ENCODE measurements around the gene RERE. TPM values are rescaled to one million over a fixed set of nuclear protein-coding genes. Genes with fewer than 3 reads are reported as not detected.

Gene RERE
- total RNA-seq, 2 donors from 2014 or later, result 48.0 to 50.5 TPM

DNA sequence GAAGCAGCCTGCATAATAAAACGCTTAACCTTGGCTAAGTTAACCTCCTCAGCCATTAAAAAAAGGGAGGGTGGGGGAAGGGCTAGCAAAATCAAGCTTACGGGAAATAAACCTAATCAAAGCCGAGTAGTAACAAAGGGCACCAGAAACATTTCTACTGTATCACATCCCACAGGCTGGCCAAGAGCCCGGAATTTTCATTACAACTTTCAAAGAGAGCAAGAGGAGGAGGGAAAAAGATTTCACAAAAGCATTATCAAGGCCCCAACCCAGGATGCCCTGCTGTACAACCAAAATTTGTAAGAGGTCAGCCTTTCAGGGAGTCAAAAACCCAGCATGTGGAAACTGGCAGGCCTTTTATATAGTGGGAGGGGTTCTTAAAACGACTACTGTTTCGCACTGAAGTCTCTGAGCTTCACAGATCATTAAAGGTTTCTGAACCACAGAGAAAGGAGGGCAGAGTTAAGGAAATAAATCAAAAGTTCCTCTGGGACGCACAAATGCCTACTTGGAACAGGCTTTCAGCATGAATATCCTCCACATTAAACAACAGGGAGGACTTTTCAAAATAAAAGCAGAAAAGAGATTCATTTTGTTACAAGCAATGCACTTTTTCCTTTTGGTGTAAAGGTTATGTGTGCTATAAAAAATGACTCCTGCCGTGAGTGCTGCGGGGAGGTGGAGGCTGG is 409.1 kb downstream of the RERE start:
- Mint-ChIP-seq H3K4me3 (peak overlapping the region; percentile 75), H3K4me1 (peaks cover 51% of the 10 kb centered on the region), H3K9me3 (no peaks in the 10 kb centered on the region), H3K27ac (peak overlapping the region; percentile 94), H3K27me3 (no peaks in the 10 kb centered on the region), H3K36me3 (ENCODE audit: low read depth) (peaks cover 83% of the 10 kb centered on the region)
- peak; percentile 33 for ATAC-seq (replicated peaks)

DNA sequence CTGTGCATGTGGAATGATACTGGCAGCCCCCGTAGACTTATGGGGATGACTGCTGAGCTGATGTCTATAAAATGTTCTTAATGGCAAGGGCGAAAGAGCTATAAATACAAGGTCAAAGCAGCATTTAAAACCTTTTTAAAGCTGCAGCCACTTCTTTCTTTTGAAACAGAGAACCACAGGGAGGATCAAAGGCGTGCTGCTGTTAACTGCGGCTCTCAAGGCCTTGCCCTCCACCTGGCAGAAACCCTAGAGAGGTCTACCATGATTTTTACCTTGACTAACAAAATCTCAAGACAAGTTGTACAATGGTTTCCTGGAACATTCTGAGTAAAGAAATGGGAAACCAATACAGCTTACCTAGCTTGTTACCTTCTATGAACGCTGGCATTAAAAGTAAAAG is 409.8 kb downstream of the RERE start:
- Mint-ChIP-seq H3K4me3 (peak overlapping the region; percentile 75), H3K4me1 (peaks cover 51% of the 10 kb centered on the region), H3K27me3 (no peaks in the 10 kb centered on the region), H3K36me3 (ENCODE audit: low read depth) (peaks cover 84% of the 10 kb centered on the region), H3K27ac (peak overlapping the region; percentile 94), H3K9me3 (no peaks in the 10 kb centered on the region)
- peak; percentile 41 for ATAC-seq (replicated peaks)

DNA sequence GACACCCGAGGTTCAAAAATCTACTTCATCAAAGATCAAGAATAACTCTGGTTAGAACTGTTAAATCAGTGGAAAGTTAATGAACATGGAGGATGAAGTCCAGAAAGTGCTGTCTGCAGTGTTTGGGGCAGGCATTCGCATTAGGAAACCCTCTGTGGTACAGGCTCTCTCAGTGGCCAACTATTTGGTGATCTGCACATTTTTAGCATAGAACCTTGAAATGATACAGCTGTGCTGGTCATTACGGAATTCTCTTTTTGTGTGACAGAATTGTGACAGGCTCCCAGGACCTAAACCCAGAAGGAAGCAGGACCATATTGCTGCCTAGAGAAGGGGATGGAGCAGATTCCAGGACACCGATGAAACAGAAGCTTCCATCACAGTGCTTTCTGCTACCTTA is 410.5 kb downstream of the RERE start:
- no peak for ATAC-seq (replicated peaks)
- Mint-ChIP-seq H3K4me3 (peak overlapping the region; percentile 75), H3K27ac (peak overlapping the region; percentile 94), H3K9me3 (no peaks in the 10 kb centered on the region), H3K36me3 (ENCODE audit: low read depth) (peaks cover 84% of the 10 kb centered on the region), H3K4me1 (peaks cover 47% of the 10 kb centered on the region), H3K27me3 (no peaks in the 10 kb centered on the region)

DNA sequence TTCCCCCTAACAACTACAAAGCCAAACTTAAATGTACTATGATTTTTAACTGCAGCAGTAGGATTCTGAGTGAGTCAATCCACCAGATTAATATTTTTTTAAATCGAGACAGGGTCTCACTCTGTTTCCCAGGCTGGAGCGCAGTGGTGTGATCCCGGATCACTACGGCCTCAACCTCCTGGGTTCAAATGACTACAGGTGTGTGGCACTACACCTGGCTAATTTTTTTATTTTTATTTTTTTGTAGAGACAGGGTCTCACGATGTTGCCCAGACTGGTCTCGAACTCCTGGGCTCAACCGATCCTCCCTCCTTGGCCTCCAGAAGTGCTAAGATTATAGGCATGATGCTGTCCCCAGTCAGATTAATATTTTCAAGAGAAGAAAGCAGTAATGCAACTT is 411.4 kb downstream of the RERE start:
- Mint-ChIP-seq H3K4me1 (peaks cover 47% of the 10 kb centered on the region), H3K27ac (no peak overlapping the region), H3K27me3 (no peaks in the 10 kb centered on the region), H3K9me3 (no peaks in the 10 kb centered on the region), H3K36me3 (ENCODE audit: low read depth) (peaks cover 83% of the 10 kb centered on the region), H3K4me3 (peak overlapping the region; percentile 41)
- no peak for ATAC-seq (replicated peaks)

DNA sequence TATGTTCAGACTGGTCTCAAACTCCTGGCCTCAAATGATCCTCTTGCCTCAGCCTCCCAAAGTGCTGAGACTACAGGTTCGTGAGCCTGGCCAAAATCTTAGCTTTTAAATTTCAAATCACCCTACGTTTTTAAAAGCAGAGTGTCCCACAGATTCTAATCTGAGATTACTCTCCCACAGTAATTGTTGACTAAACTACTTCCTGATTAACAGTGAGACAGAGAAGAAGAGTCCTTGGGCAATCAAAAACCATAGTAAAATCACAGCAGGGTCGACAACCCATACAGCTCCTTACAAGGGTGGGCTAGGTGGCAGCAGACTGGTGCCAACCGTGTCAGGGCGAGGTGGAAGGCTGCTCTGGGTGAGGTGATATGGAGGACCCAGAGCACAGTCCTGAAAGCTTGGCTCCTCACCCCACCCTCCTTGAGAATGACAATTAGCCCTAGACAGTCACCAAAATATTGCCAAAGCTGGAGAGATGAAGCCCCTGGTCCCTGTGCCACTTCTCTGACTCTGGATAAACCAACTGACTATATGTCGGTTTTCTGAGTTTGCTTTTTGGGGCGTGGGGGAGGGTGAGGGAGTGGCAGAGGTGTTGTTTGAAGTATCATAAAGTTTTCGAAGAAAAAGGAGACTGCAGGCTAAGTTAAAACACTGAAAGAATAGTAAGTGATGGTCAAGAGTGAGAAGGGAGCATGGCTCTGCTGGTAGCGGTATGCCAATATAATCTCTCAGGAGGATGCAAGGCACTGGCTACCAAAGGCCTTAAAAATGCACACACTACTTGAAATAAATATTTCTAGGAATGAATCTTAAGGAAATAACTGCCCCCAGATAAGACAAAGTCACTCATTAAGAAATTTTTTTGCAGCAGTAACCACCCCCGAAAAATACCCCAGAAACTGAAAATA is 412.7 kb downstream of the RERE start:
- H3K4me1 Mint-ChIP-seq, result peaks cover 35% of the 10 kb centered on the region
- H3K27me3 Mint-ChIP-seq, result no peaks in the 10 kb centered on the region
- peaks cover 77% of the 10 kb centered on the region for H3K36me3 Mint-ChIP-seq (ENCODE audit: low read depth)
- ATAC-seq (replicated peaks), result no peak
- peak overlapping the region; percentile 83 for H3K27ac Mint-ChIP-seq
- H3K9me3 Mint-ChIP-seq, result no peaks in the 10 kb centered on the region
- H3K4me3 Mint-ChIP-seq, result peak overlapping the region; percentile 41

DNA sequence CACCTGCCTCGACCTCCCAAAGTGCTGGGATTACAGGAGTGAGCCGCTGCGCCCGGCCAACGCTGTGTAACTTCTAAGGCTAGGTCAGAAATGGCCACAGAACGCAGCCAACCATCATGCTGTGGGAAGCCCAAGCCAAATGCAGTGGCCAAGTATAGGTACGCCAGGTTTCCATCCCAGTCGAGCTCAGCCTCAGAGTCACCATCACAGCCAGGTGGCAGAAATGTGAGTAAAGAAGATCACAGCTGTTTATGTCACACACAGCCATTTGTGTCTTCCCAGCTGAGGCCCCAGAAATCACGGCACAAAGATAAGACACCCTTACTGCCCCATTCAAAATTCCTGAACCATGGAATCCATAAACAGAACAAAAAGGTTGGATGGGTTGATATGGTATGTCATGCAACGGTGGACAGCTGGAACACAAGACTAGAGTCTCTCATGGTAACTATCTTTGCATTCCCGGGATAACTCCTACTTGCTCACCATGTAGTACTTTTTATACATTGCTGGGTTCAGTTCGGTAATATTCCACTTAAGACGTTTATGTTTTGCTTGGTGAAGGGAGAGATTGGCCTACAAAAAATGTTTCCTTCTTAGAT is 415.2 kb downstream of the RERE start:
- peaks cover 73% of the 10 kb centered on the region for H3K36me3 Mint-ChIP-seq (ENCODE audit: low read depth)
- H3K27me3 Mint-ChIP-seq, result no peaks in the 10 kb centered on the region
- H3K27ac Mint-ChIP-seq, result no peak overlapping the region
- peaks cover 33% of the 10 kb centered on the region for H3K4me1 Mint-ChIP-seq
- no peak for ATAC-seq (replicated peaks)
- H3K9me3 Mint-ChIP-seq, result no peaks in the 10 kb centered on the region
- H3K4me3 Mint-ChIP-seq, result no peak overlapping the region

DNA sequence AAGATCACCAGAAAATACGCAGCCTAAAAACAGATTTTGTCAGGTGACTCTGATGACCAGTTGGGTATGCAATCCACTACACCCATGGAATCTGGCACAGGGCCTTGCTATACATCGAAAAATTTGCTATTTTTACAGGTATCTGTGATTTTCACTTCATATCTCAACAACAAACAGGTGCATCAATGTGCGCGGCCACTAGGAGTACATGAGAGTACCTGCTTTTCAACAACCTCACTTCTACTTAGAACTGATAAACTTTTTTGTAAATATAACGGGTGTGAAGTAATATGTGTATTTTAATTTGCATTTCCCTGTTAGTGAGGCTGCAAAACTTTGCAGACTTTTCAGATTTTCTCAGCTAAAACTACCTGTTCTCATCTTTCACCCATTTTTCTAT is 418.8 kb downstream of the RERE start:
- Mint-ChIP-seq H3K27ac (peak overlapping the region; percentile 42), H3K4me1 (peaks cover 44% of the 10 kb centered on the region), H3K9me3 (no peaks in the 10 kb centered on the region), H3K27me3 (no peaks in the 10 kb centered on the region), H3K36me3 (ENCODE audit: low read depth) (peaks cover 72% of the 10 kb centered on the region), H3K4me3 (peak overlapping the region; percentile 54)
- ATAC-seq (replicated peaks), result no peak

DNA sequence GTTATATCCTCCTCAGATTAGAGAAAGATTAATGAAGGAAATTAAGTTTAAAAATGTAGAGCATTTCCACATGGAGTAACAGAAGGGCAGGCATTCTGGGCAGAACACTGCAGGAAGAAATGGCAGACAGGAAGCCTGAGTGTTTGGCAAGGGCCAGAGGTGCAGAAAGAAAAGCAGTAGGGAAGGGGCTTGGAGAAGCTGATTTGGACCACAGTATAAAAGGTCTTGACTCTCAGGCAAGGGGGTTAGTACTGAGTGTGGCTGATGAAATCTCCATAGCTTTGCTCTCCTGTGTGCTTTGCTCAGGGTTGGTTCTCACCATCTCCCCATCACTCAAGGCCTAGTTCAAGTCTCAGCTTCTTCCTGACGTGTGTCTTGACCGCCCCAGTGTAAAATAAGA is 419.4 kb downstream of the RERE start:
- no peaks in the 10 kb centered on the region for H3K9me3 Mint-ChIP-seq
- H3K27ac Mint-ChIP-seq, result peak overlapping the region; percentile 42
- ATAC-seq (replicated peaks), result no peak
- peaks cover 48% of the 10 kb centered on the region for H3K4me1 Mint-ChIP-seq
- H3K4me3 Mint-ChIP-seq, result peak overlapping the region; percentile 54
- H3K36me3 Mint-ChIP-seq (ENCODE audit: low read depth), result peaks cover 67% of the 10 kb centered on the region
- no peaks in the 10 kb centered on the region for H3K27me3 Mint-ChIP-seq

DNA sequence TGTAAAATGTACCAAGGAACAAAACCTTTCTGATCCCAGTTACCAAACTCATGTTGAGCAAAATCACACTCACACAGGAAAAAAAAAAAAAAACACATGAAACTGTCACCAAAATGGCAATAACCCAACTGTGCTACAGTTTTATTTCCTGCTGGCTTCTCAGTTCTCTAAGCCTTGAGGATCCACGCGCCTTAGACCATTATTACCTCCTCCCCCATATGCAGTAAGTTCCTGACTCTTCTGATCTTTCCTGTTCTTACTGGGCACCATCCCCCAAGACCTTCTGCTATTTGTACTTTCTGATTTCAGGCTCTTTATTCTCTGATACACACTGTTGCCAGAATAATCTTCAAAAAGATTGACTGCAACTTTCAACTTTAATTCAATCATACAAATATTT is 419.9 kb downstream of the RERE start:
- Mint-ChIP-seq H3K9me3 (no peaks in the 10 kb centered on the region), H3K4me1 (peaks cover 53% of the 10 kb centered on the region), H3K4me3 (peak overlapping the region; percentile 54), H3K36me3 (ENCODE audit: low read depth) (peaks cover 64% of the 10 kb centered on the region), H3K27ac (peak overlapping the region; percentile 42), H3K27me3 (no peaks in the 10 kb centered on the region)
- ATAC-seq (replicated peaks), result peak; percentile 63

DNA sequence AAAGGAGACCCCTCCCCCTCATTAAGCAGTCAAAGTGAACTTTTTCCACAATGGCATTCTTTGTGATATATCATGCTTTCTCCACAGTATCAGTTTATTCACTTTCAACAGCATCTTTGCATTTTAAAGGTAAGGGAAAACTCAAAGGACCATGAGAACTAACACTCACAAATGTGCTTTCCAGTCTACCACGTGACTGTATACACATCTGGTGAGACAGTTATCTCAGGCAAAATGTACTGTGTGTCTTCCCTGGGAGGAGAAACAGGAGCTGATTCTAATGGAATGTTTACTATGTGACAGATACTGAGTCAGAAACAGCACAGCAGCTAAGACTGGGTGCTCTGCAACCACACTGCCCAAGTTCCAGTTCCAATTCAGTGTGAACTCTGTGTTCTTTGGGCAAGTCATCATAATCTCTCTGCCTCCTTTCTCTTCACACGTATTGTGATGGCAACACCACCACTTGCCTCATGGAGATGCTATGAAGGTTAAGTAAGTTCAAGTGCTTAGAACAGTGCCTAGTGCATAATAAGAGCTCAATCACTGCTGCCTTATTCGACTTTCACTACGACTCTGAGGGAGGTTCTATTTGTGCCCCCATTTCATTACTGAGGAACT is 420.5 kb downstream of the RERE start:
- Mint-ChIP-seq H3K9me3 (no peaks in the 10 kb centered on the region), H3K27ac (peak overlapping the region; percentile 42), H3K4me3 (peak overlapping the region; percentile 54), H3K4me1 (peaks cover 58% of the 10 kb centered on the region), H3K27me3 (no peaks in the 10 kb centered on the region), H3K36me3 (ENCODE audit: low read depth) (peaks cover 63% of the 10 kb centered on the region)
- ATAC-seq (replicated peaks), result peak; percentile 89

DNA sequence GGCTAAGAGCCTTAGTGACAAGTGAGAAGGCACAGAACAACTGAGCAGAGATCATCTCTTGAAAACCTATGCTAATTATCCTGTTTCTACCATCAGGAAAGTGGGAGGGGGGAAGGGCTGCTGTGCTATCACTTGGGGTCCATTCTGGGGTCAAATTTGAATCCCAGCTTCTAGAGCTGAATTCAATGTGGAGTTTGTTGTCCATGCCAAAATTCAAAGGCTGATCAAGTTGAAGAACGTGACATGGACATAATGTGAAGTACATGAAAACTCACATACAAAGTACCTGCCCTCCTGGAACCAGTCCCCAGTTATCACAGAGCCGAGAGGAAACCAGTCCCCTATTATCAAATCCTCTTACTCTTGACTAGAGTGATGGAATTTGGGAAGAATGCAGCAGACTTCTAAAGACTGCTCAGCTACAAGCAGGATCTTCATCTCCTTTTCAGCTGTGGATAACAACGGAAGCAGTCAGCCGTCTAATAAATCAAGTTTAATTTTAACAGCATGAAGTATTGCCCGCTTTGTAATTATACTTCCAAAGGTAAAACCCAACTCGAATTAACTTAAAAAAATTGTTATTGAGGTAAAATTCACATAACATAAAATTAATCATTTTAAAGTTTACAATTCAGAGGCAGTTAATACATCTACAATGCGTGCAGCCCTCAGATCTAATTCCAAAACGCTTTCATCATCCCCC is 421.2 kb downstream of the RERE start:
- Mint-ChIP-seq H3K9me3 (no peaks in the 10 kb centered on the region), H3K4me1 (peaks cover 61% of the 10 kb centered on the region), H3K27me3 (no peaks in the 10 kb centered on the region), H3K4me3 (peak overlapping the region; percentile 54), H3K27ac (peak overlapping the region; percentile 42), H3K36me3 (ENCODE audit: low read depth) (peaks cover 65% of the 10 kb centered on the region)
- ATAC-seq (replicated peaks), result no peak

DNA sequence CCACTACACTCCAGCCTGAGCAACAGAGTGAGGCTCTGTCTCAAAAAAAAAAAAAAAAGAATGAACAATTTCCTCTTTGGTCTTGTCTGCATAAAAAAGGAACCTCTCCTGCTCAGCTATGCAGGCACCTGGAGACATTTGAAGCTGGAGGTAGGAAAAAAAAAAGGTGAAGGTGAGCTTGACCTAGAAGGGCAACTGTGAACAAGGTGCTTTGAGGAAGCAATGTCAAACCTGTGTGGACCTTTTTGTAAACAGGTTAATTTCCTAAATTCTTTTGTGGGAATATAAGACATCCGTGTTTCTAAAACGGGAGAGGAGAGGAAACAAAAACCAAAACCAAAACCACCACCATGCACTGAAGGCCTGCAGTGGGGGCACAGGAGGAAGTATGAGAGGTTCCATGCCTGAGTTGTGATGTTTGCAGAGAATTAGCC is 422.0 kb downstream of the RERE start:
- ATAC-seq (replicated peaks), result no peak
- Mint-ChIP-seq H3K27me3 (no peaks in the 10 kb centered on the region), H3K9me3 (no peaks in the 10 kb centered on the region), H3K36me3 (ENCODE audit: low read depth) (peaks cover 69% of the 10 kb centered on the region), H3K4me1 (peaks cover 69% of the 10 kb centered on the region), H3K4me3 (peak overlapping the region; percentile 54), H3K27ac (peak overlapping the region; percentile 42)

DNA sequence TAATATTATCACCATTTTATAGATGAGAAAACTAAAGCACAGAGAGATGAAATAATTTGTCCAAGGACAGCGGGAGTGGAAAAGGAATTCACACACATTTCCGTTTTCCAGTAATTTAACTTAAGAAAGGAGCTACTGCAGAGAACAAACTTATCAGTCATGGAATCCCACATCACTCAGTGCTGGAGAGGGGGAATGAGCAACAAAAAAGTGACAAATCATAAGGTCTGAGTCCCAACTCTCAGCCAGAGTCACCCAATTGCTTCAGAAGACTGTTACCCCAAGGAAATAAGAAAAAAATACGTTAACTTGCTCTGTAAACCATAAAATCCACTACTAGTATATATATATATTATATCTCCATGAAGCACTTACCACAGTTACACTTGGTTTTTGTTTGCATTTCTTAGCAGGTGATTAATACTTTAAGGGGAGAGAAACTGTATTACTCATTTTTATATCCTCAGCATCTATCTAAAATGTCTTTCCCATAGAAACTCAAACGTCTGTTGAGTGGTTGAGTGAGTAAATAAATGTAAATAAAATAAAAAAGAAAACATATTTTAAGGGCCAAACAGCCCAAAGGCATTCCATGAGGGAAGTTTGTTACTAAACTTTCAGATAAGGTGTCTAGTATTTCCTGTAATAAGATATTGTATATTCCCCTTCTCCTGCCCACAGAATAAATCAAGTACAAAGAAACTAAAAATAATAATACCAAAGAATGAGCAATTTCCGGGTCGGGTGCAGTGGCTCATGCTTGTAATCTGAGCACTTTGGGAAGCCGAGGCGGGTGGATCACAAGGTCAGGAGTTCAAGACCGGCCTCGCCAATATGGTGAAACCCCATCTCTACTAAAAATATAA is 422.8 kb downstream of the RERE start:
- peak overlapping the region; percentile 42 for H3K27ac Mint-ChIP-seq
- H3K4me3 Mint-ChIP-seq, result peak overlapping the region; percentile 54
- H3K36me3 Mint-ChIP-seq (ENCODE audit: low read depth), result peaks cover 72% of the 10 kb centered on the region
- H3K27me3 Mint-ChIP-seq, result no peaks in the 10 kb centered on the region
- no peaks in the 10 kb centered on the region for H3K9me3 Mint-ChIP-seq
- peaks cover 77% of the 10 kb centered on the region for H3K4me1 Mint-ChIP-seq
- peak; percentile 38 for ATAC-seq (replicated peaks)
